HepG2 (cell line): ENCODE results near the gene NDUFA8. TPM values are rescaled to one million over a fixed set of nuclear protein-coding genes. Genes with fewer than 3 reads are reported as not detected.

Experiments used
- ATAC-seq: fragments of 200-7000 bp; cut with Tn5 transposase; 3 replicates; pipeline ENCODE4 v1.9.1; 2020; ENCODE audit warnings: mild to moderate bottlenecking, moderate library complexity
- BruUV-seq: library from RNA; stranded (reverse); fragments of 400-500 nt; replicated peaks from 2 replicates; lab custom pipeline; 2021; lab: Mats Ljungman, UMichigan
- CTCF ChIA-PET: fragments of 300-600 bp; formaldehyde crosslinking; extraction: SDS; loops from one replicate; lab custom pipeline; 2021; ENCODE audit warnings: low total read pairs, inconsistent platforms, low intra/inter-chr PET ratio; lab: Yijun Ruan, JAX
- POLR2A ChIA-PET: fragments of 350-600 bp; sonication (Branson Sonifier 250); formaldehyde crosslinking; loops from one replicate; lab custom pipeline; 2020; ENCODE audit warnings: antibody characterized with exemption, inconsistent platforms; lab: Yijun Ruan, JAX
- DNase-seq: peaks from one replicate; pipeline ENCODE4 v3.0.0-alpha.2; 2015; ENCODE audit warnings: low spot score
- FAIRE-seq: peaks from 3 replicates; lab custom pipeline; 2011; peaks lifted over from hg19 to GRCh38; lab: Jason Lieb, UNC
- H2AFZ ChIP-seq: one replicate; pipeline ENCODE4 v1.6.1; 2011; ENCODE audit warnings: low read length, inconsistent platforms
- H3K27ac ChIP-seq: fragments of 300-600 bp; 3 replicates; pipeline ENCODE4 v1.8.0; 2011; ENCODE audit warnings: mixed run types, mild to moderate bottlenecking, mixed read lengths, low read length, inconsistent platforms; ENCODE audit not compliant: insufficient read depth; ENCODE audit errors: extremely low read length
- H3K27me3 ChIP-seq, 2 experiments: fragments of 200-600 bp in 1 of 2; 2 replicates in 1 of 2; 3 replicates in 1 of 2; pipeline versions ENCODE4 v1.6.0 to v1.8.0; 2011; ENCODE audit warnings: low read length in 2 of 2, mild to moderate bottlenecking in 2 of 2, moderate library complexity in 2 of 2, inconsistent platforms in 1 of 2; ENCODE audit not compliant: insufficient read depth in 2 of 2, control insufficient read depth in 1 of 2
- H3K36me3 ChIP-seq, 2 experiments: fragments of 200-600 bp in 1 of 2; replicated peaks in 1 of 2; 2 replicates in 1 of 2; 3 replicates in 1 of 2; pipeline versions ENCODE4 v1.5.1 to v1.8.0; 2011; ENCODE audit warnings: low read length in 2 of 2, inconsistent platforms in 1 of 2; ENCODE audit not compliant: insufficient read depth in 2 of 2, control insufficient read depth in 1 of 2
- H3K4me1 ChIP-seq: 2 replicates; pipeline ENCODE4 v1.5.1; 2012; ENCODE audit warnings: low read length, inconsistent platforms; ENCODE audit not compliant: insufficient read depth
- H3K4me2 ChIP-seq: 2 replicates; pipeline ENCODE4 v1.6.0; 2011; ENCODE audit warnings: low read depth, low read length, inconsistent platforms
- H3K4me3 ChIP-seq, 3 experiments: fragments of 200-600 bp in 1 of 3; sonication (generic), shearing (Covaris generic) in 1 of 3; replicated peaks in 1 of 3; 2 replicates each; pipeline ENCODE4 v1.5.1; 2011 to 2016; ENCODE audit warnings: low read length in 3 of 3, inconsistent platforms in 2 of 3, low read depth in 2 of 3, mild to moderate bottlenecking in 2 of 3, control low read depth in 1 of 3, mixed read lengths in 1 of 3; ENCODE audit not compliant: insufficient read depth in 1 of 3
- H3K79me2 ChIP-seq: one replicate; pipeline ENCODE4 v1.6.1; 2011; ENCODE audit warnings: low read length, inconsistent platforms; ENCODE audit not compliant: insufficient read depth
- H3K9ac ChIP-seq: 2 replicates; pipeline ENCODE4 v1.6.0; 2011; ENCODE audit warnings: mild to moderate bottlenecking, low read depth, low read length, inconsistent platforms; ENCODE audit not compliant: insufficient read depth
- H3K9me3 ChIP-seq: 2 replicates; pipeline ENCODE4 v1.5.1; 2012; ENCODE audit warnings: mild to moderate bottlenecking, low read length
- H4K20me1 ChIP-seq: 2 replicates; pipeline ENCODE4 v1.6.0; 2011; ENCODE audit warnings: inconsistent platforms, mild to moderate bottlenecking, low read length, moderate library complexity; ENCODE audit not compliant: insufficient read depth
- ATAD3A ChIP-seq: sonication (generic); formaldehyde crosslinking; IDR thresholded peaks from 2 replicates; pipeline ENCODE4 v1.4.0; 2020; ENCODE audit warnings: missing genetic modification reagents
- PBX2 ChIP-seq: IDR thresholded peaks from 2 replicates; pipeline ENCODE4 v1.6.1; 2016; ENCODE audit warnings: control low read depth
- RAD51 ChIP-seq: fragments of 450-650 bp; IDR thresholded peaks from 2 replicates; pipeline ENCODE4 v1.6.1; 2016; ENCODE audit warnings: borderline replicate concordance
- SALL2 ChIP-seq: sonication (generic); formaldehyde crosslinking; IDR thresholded peaks from 2 replicates; pipeline ENCODE4 v1.8.1; 2023; ENCODE audit warnings: mild to moderate bottlenecking, missing genetic modification reagents, inconsistent platforms
- SPEN ChIP-seq: sonication (generic); formaldehyde crosslinking; IDR thresholded peaks from 2 replicates; pipeline ENCODE4 v1.5.1; 2020; ENCODE audit warnings: low read depth, mild to moderate bottlenecking, missing genetic modification reagents
- ZFP36L2 ChIP-seq: sonication (generic); formaldehyde crosslinking; IDR thresholded peaks from 2 replicates; pipeline ENCODE4 v1.4.0; 2020; ENCODE audit warnings: missing genetic modification reagents
- ZMYM4 ChIP-seq: sonication (generic); formaldehyde crosslinking; IDR thresholded peaks from 2 replicates; pipeline ENCODE4 v1.8.1; 2023; ENCODE audit warnings: mild to moderate bottlenecking, missing genetic modification reagents
- ZNF282 ChIP-seq: fragments of 450-650 bp; IDR thresholded peaks from 2 replicates; pipeline ENCODE4 v1.6.1; 2018; ENCODE audit not compliant: partially characterized antibody
- ZNF317 ChIP-seq: sonication (generic); formaldehyde crosslinking; IDR thresholded peaks from 2 replicates; pipeline ENCODE4 v1.5.0; 2020; ENCODE audit warnings: mild to moderate bottlenecking, missing genetic modification reagents
- ZNF468 ChIP-seq: sonication (generic); formaldehyde crosslinking; IDR thresholded peaks from 2 replicates; pipeline ENCODE4 v1.8.0; 2022; ENCODE audit warnings: mild to moderate bottlenecking, moderate library complexity, missing genetic modification reagents
- ZNF768 ChIP-seq: sonication (generic); formaldehyde crosslinking; IDR thresholded peaks from 2 replicates; pipeline ENCODE4 v1.4.0; 2020; ENCODE audit warnings: missing genetic modification reagents
- WGBS: methylation state at CpG from one replicate; pipeline ENCODE4 v1.1.6; 2017; ENCODE audit warnings: low lambda C conversion rate; 5-methylcytosine and 5-hydroxymethylcytosine counted together
- in situ Hi-C: cut with HindIII; loops from 2 replicates; pipeline ENCODE4 v1.10.0; 2017; ENCODE audit warnings: low pct_unique_long_range_greater_than_20kb; ENCODE audit not compliant: extremely low pct_ligation_motif_present
- intact Hi-C: fragments of 100-400 bp; cut with micrococcal nuclease; formaldehyde crosslinking; loops from one replicate; pipeline ENCODE4 v1.10.0; 2022; ENCODE audit not compliant: unreplicated experiment
- polyA plus RNA-seq, 8 experiments: library from polyadenylated mRNA; depleted of rRNA in 3 of 8; stranded (reverse) in 7 of 8; unstranded in 1 of 8; fragments of >200 nt; fragmentation: Illumina TruSeq in 4 of 8; extraction: Trizol in 4 of 8; gene quantifications; 2 replicates each; pipeline versions ENCODE4 v1.2.1 to v1.2.3, GENCODE V29; 2011 to 2016; ENCODE audit warnings: low read depth in 4 of 8, missing spikeins in 1 of 8, mixed read lengths in 1 of 8; ENCODE audit not compliant: insufficient read depth in 1 of 8
- total RNA-seq, 5 experiments: library from RNA; depleted of rRNA; stranded (reverse); fragments of >200 nt; fragmentation: Illumina TruSeq; extraction: Trizol; gene quantifications; 2 replicates each; pipeline ENCODE4 v1.2.3, GENCODE V29; 2016; ENCODE audit warnings: low read depth in 1 of 5
- TF ChIP-seq, protein P1 (sequence below): sonication (generic); formaldehyde crosslinking; IDR thresholded peaks from 2 replicates; pipeline ENCODE4 v1.5.1; 2020; ENCODE audit warnings: missing genetic modification reagents, mild to moderate bottlenecking, borderline replicate concordance
- TF ChIP-seq, protein P2 (sequence below): sonication (generic); formaldehyde crosslinking; IDR thresholded peaks from 2 replicates; pipeline ENCODE4 v1.5.0; 2020; ENCODE audit warnings: mild to moderate bottlenecking, missing genetic modification reagents
- TF ChIP-seq, protein P3 (sequence below): IDR thresholded peaks from 2 replicates; pipeline ENCODE4 v1.6.1; 2012; ENCODE audit warnings: inconsistent platforms
- TF ChIP-seq, protein P4 (sequence below): sonication (generic); formaldehyde crosslinking; IDR thresholded peaks from 2 replicates; pipeline ENCODE4 v1.5.0; 2020; ENCODE audit warnings: mild to moderate bottlenecking, missing genetic modification reagents, borderline replicate concordance

NDUFA8 gene
- total and polyA plus RNA-seq, 2 of the 13 experiments (the other 11 are each of a cell fraction or from before 2014, with no cell fraction given): 68.6 to 71.7 TPM

- TF ChIP-seq ZNF282 (no peak), ZFP36L2 (CRISPR knock-in tag) (no peak), SALL2 (no peak), ZNF468 (CRISPR knock-in tag) (no peak), SPEN (CRISPR knock-in tag) (no peak), ZNF317 (CRISPR knock-in tag) (no peak)
- TF ChIP-seq, protein P1, sequence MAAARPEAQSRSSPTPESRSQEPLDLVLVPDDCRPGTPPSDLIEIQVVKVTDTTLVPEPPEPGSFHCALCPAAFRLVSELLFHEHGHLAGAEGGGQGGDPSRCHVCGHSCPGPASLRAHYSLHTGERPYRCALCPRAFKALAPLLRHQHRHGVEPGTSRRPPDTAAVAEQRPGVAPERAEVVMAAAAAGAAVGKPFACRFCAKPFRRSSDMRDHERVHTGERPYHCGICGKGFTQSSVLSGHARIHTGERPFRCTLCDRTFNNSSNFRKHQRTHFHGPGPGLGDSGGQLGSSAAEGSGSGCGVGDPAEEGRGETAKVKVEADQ (CRISPR knock-in tag): no peak
- TF ChIP-seq, protein P2, sequence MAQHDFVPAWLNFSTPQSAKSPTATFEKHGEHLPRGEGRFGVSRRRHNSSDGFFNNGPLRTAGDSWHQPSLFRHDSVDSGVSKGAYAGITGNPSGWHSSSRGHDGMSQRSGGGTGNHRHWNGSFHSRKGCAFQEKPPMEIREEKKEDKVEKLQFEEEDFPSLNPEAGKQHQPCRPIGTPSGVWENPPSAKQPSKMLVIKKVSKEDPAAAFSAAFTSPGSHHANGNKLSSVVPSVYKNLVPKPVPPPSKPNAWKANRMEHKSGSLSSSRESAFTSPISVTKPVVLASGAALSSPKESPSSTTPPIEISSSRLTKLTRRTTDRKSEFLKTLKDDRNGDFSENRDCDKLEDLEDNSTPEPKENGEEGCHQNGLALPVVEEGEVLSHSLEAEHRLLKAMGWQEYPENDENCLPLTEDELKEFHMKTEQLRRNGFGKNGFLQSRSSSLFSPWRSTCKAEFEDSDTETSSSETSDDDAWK: no peak
- TF ChIP-seq, all 625 proteins: peak for 0
These were observed 37.1 kb downstream of the NDUFA8 start (continued) for GRCh38 chr9:122122468-122122867.

- Histone ChIP-seq H2AFZ (no peak overlapping the region), H3K9me3 (no peaks in the 10 kb centered on the region), H3K4me2 (no peak overlapping the region), H3K4me3 (no peak overlapping the region), H3K9ac (no peak overlapping the region), H4K20me1 (no peaks in the 10 kb centered on the region), H3K27me3 (peaks cover 0 to 5% of the 10 kb centered on the region in 2 experiments; a peak in 1 of 5 replicates), H3K79me2 (no peaks in the 10 kb centered on the region), H3K4me1 (peaks cover 28% of the 10 kb centered on the region), H3K27ac (no peak overlapping the region), H3K36me3 (no peaks in the 10 kb centered on the region)
- in situ Hi-C loops (loop anchor here (5.0 to 10.0 kb wide), 2 partner anchors 225 to 333 kb away; no protein-coding TSS in a partner anchor), intact Hi-C loops (no loop called here)
- WGBS: 80% methylated on average over 1 of the region's 6 CpGs
- DNase-seq (no peak), FAIRE-seq (no peak), ATAC-seq (no peak)
- ChIA-PET POLR2A (no interaction called here), CTCF (interaction anchor here (5.6 to 6.0 kb wide), 2 partner anchors 23 to 227 kb away, joined by 87 to 95 read pairs; no protein-coding TSS in a partner anchor)
- TF ChIP-seq, protein P3, sequence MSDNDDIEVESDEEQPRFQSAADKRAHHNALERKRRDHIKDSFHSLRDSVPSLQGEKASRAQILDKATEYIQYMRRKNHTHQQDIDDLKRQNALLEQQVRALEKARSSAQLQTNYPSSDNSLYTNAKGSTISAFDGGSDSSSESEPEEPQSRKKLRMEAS: no peak
- no peak for TF ChIP-seq PBX2 (CRISPR knock-in tag)
- no peak for TF ChIP-seq RAD51
- no peak for TF ChIP-seq ATAD3A (CRISPR knock-in tag)
- TF ChIP-seq ZMYM4 (CRISPR knock-in tag): no peak
- TF ChIP-seq, protein P4, sequence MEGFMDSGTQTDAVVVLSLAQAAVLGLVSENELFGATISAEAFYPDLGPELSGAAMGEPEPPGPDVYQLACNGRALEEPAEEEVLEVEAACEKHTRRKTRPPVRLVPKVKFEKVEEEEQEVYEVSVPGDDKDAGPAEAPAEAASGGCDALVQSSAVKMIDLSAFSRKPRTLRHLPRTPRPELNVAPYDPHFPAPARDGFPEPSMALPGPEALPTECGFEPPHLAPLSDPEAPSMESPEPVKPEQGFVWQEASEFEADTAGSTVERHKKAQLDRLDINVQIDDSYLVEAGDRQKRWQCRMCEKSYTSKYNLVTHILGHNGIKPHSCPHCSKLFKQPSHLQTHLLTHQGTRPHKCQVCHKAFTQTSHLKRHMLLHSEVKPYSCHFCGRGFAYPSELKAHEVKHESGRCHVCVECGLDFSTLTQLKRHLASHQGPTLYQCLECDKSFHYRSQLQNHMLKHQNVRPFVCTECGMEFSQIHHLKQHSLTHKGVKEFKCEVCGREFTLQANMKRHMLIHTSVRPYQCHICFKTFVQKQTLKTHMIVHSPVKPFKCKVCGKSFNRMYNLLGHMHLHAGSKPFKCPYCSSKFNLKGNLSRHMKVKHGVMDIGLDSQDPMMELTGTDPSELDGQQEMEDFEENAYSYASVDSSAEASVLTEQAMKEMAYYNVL (CRISPR knock-in tag): no peak
- peak; percentile 94 for TF ChIP-seq ZNF768 (CRISPR knock-in tag)
- BruUV-seq: no TSS peak
These were observed 37.6 kb downstream of the NDUFA8 start for GRCh38 chr9:122121931-122122330.
